ENCODE data around the gene OTOG. TPM values are rescaled to one million over a fixed set of nuclear protein-coding genes. Genes with fewer than 3 reads are reported as not detected.

OTOG gene
- total and polyA plus RNA-seq, 2 of the 8 experiments (the other 6 are each of a cell fraction or from before 2014, with no cell fraction given), result 0.41 to 1.5 TPM

DNA sequence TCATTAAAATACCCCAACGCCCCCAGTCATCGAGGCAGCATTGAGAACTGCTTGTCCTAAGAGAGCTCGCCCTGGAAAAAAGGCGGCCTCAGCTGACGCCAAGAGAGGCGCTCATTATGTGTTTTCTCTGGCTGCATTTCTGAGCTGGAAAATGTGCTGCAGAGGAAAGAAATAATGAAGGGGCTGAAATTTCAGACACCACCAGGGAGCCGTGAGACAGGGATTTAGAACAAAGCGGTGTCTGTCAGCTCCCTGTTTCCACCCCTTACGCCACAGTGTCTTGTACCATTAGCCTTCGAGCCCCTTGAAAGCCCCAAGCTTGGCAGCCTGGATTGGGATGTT is 17.2 kb upstream of the OTOG start (continued):
- TF ChIP-seq JUND (IDR thresholded peaks at IDR 0.05; ENCODE audit: low read length), result no peak
- no peak for TF ChIP-seq SIX5 (IDR thresholded peaks at IDR 0.05; ENCODE audit: low read depth, low read length)
- no peak for TF ChIP-seq SP2 (IDR thresholded peaks at IDR 0.05; ENCODE audit: low read length)
- no peak for TF ChIP-seq RAD21 (IDR thresholded peaks at IDR 0.05 in 1 of 2, conservative IDR thresholded peaks at IDR 0.05 in 1 of 2; ENCODE audit: low read depth in 2 of 2, low read length in 2 of 2)
